GM12878 (cell line): ENCODE measurements around the gene GPR26.

Experiments used
- ESRRA ChIP-seq: IDR thresholded peaks from 2 replicates; pipeline ENCODE4 v1.6.1; 2012; ENCODE audit warnings: mild to moderate bottlenecking, low read length, improper control_type of control experiment
- FOS ChIP-seq: IDR thresholded peaks from 3 replicates; pipeline ENCODE4 v1.6.1; 2011; ENCODE audit warnings: borderline replicate concordance; ENCODE audit not compliant: insufficient read length; ENCODE audit errors: extremely low read depth
- HCFC1 ChIP-seq: fragments of 150-350 bp; IDR thresholded peaks from 2 replicates; pipeline ENCODE4 v1.6.1; 2014; ENCODE audit warnings: low read length
- IRF5 ChIP-seq: fragments of 450-650 bp; IDR thresholded peaks from 2 replicates; pipeline ENCODE4 v1.6.1; 2017; ENCODE audit warnings: borderline replicate concordance
- MAX ChIP-seq: IDR thresholded peaks from 2 replicates; pipeline ENCODE4 v1.6.1; 2012; ENCODE audit warnings: low read depth, low read length, improper control_type of control experiment
- MYB ChIP-seq: fragments of 150-350 bp; IDR thresholded peaks from 2 replicates; pipeline ENCODE4 v1.6.1; 2014; ENCODE audit warnings: mild to moderate bottlenecking, low read depth, low read length, borderline replicate concordance
- POLR2A ChIP-seq: IDR thresholded peaks from 2 replicates; pipeline ENCODE4 v1.6.1; 2011; ENCODE audit warnings: low read depth, mild to moderate bottlenecking, low read length
- USF1 ChIP-seq: IDR thresholded peaks from 2 replicates; pipeline ENCODE4 v1.6.1; 2011; ENCODE audit warnings: borderline replicate concordance, low read depth, mild to moderate bottlenecking, moderate library complexity, mixed read lengths, low read length; ENCODE audit not compliant: insufficient read depth; ENCODE audit errors: extremely low read length
- ZBTB33 ChIP-seq: fragments of 450-650 bp; IDR thresholded peaks from 2 replicates; pipeline ENCODE4 v1.6.1; 2017; ENCODE audit warnings: mild to moderate bottlenecking

- no peak for TF ChIP-seq ZBTB33
- TF ChIP-seq USF1 = no peak
- no peak for TF ChIP-seq IRF5
- no peak for TF ChIP-seq MYB
- TF ChIP-seq FOS = no peak
- no peak for TF ChIP-seq POLR2A
- TF ChIP-seq ESRRA = no peak
- no peak for TF ChIP-seq HCFC1
- no peak for TF ChIP-seq MAX
Observed at GRCh38 chr10:123741146-123741545, 75.0 kb downstream of the GPR26 start.
